Measurements from ENCODE around the gene SLC26A3.

SLC26A3 gene

DNA sequence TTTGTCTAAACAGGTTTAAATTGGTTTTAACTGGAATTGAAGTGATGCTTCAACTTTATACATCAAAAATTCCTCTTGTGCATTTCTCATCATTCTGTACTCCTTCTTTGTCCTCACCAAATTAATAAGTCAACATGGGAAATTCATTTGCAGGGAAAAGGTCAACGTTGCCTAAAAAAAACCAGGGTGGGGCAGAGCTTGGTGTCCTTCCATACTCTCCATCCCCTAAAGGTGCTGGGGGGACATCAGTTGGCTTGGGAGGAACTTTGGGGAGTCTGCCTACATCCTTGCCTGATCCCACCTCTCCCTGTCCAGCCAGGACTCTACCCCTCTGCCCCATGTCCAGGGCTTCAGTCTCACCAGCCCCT, 34.1 kb upstream of the SLC26A3 start:
- H3K4me3 ChIP-seq (ENCODE audit: low read length) = no peak overlapping the region
- no peaks in the 10 kb centered on the region for H3K9me3 ChIP-seq (ENCODE audit: insufficient read depth, low read depth, low read length)
- no peaks in the 10 kb centered on the region for H3K27me3 ChIP-seq (ENCODE audit: insufficient read depth, low read length)
- H3K4me1 ChIP-seq (ENCODE audit: insufficient read depth, low read length) = no peaks in the 10 kb centered on the region
- H3K9ac ChIP-seq (ENCODE audit: low read depth, low read length) = no peak overlapping the region
- WGBS = no CpG with 5 or more reads among the region's 1 CpG
- no peaks in the 10 kb centered on the region for H3K36me3 ChIP-seq (ENCODE audit: insufficient read depth, low read length)
- H3K27ac ChIP-seq (ENCODE audit: low read depth, low read length) = no peak overlapping the region

DNA sequence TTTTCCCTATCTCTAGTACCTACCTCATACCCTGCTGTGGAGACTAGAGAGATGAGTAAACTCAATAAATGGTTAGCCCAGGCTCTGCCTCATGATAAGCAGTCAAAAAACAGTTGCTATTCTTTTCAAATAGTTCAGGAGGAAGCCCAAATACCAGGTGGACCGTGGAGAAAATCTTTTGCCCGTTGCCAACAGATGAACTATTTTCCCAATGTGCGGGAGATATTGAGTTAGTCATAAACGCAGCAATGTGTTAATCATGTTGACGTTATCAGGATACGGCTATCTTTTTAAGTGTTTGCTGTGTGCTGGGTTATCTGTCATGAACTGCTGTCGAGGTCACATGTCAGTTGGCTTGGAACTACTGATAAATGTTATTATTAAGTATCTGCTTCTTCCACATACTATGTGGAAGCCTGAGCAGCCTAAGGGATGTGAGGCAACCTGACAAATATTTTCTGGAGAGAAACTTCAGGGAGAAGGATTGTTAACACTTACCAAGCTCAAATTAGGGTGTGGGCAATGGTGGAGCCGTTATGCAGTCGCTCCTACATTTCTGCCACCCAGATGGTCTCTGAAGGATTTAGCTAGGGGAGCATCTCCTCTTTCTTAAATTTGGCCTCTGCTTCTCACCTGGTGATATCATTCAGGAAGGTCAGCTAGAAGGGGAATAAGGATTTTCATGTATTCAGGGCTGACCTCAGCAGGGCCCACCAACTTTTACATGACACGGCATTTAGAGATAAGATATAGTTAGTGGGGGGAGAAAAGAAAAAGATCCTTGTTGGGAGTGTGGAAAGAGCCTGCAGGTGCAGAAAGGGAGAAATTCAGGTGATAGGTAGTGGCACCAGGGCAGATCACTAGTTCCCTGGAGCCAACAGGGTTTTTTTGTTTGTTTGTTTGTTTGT, 33.5 kb upstream of the SLC26A3 start:
- H3K27ac ChIP-seq (ENCODE audit: low read depth, low read length) = no peak overlapping the region
- H3K9me3 ChIP-seq (ENCODE audit: insufficient read depth, low read depth, low read length) = no peaks in the 10 kb centered on the region
- no peak overlapping the region for H3K9ac ChIP-seq (ENCODE audit: low read depth, low read length)
- no peaks in the 10 kb centered on the region for H3K36me3 ChIP-seq (ENCODE audit: insufficient read depth, low read length)
- 89% methylated on average over 10 of the region's 10 CpGs for WGBS
- H3K4me1 ChIP-seq (ENCODE audit: insufficient read depth, low read length) = no peaks in the 10 kb centered on the region
- no peak overlapping the region for H3K4me3 ChIP-seq (ENCODE audit: low read length)
- no peaks in the 10 kb centered on the region for H3K27me3 ChIP-seq (ENCODE audit: insufficient read depth, low read length)

DNA sequence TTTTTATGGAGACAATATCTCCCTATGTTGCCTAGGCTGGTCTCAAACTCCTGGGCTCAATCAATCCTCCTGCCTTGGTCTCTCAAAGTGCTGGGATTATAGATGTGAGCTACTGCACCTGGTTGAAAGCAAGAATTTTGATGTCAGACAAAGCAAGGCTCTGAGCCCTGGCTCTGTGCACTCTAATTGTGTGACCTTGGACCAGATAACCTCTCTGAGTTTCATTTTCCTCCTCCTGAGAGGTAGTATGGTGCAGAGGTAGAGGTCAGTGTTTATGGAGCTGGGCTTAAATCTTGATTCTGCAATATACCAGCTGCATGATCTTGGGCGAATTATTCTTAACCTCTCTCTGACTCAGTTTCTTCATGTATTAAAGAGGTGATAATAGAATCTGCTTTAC, 31.4 kb upstream of the SLC26A3 start:
- H3K27me3 ChIP-seq (ENCODE audit: insufficient read depth, low read length) = no peaks in the 10 kb centered on the region
- H3K27ac ChIP-seq (ENCODE audit: low read depth, low read length) = no peak overlapping the region
- WGBS = 100% methylated on average over 1 of the region's 1 CpG

DNA sequence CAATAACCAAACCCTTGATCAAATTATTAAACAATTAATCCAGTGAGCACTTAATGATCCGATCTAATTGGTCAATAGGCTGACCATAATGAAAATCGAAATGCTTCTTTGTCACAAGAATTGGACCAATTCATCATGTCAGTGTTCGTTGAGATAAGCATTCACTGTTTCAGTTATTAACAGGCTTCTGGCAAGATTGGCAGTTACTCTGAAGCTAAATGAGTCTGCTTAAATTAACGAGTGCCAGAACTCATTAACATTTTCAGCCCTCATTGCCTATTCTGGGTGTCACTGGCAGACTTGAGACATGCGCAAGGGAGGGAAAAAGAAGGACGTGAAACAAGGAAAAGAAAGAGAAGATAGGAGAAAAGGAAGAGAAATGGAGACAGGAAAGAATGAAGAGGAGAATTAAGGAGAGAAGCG, 30.7 kb upstream of the SLC26A3 start:
- no peaks in the 10 kb centered on the region for H3K36me3 ChIP-seq (ENCODE audit: insufficient read depth, low read length)
- no peaks in the 10 kb centered on the region for H3K4me1 ChIP-seq (ENCODE audit: insufficient read depth, low read length)
- no peaks in the 10 kb centered on the region for H3K9me3 ChIP-seq (ENCODE audit: insufficient read depth, low read depth, low read length)
- no peak overlapping the region for H3K27ac ChIP-seq (ENCODE audit: low read depth, low read length)
- H3K4me3 ChIP-seq (ENCODE audit: low read length) = no peak overlapping the region
- H3K27me3 ChIP-seq (ENCODE audit: insufficient read depth, low read length) = no peaks in the 10 kb centered on the region
- 94% methylated on average over 7 of the region's 7 CpGs for WGBS
- H3K9ac ChIP-seq (ENCODE audit: low read depth, low read length) = no peak overlapping the region

More for the DNA sequence above, 31.4 kb upstream of the SLC26A3 start:
- no peak overlapping the region for H3K9ac ChIP-seq (ENCODE audit: low read depth, low read length)
- H3K9me3 ChIP-seq (ENCODE audit: insufficient read depth, low read depth, low read length) = no peaks in the 10 kb centered on the region
- no peaks in the 10 kb centered on the region for H3K4me1 ChIP-seq (ENCODE audit: insufficient read depth, low read length)
- no peak overlapping the region for H3K4me3 ChIP-seq (ENCODE audit: low read length)
- no peaks in the 10 kb centered on the region for H3K36me3 ChIP-seq (ENCODE audit: insufficient read depth, low read length)

DNA sequence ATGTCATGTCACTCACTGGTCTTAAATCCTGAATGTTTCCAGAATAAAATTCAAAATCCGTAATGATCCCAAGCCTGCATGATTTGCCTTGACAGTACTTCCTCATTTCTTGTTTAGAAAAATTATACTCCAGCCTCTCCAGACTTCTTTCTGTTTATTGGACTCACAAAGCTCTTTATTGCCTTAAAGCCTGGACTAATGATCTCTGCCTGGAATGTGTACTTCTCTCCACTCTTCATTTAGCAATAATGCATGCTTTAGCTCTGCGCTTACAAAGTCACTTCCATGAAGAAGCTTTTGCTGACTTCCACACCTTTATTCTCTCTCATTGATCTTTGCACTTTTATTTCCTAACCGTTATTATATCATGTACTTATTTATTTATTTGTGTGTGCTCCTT, 27.4 kb upstream of the SLC26A3 start:
- no peaks in the 10 kb centered on the region for H3K27me3 ChIP-seq (ENCODE audit: insufficient read depth, low read length)
- no peaks in the 10 kb centered on the region for H3K4me1 ChIP-seq (ENCODE audit: insufficient read depth, low read length)
- 90% methylated on average over 3 of the region's 3 CpGs for WGBS
- H3K36me3 ChIP-seq (ENCODE audit: insufficient read depth, low read length) = no peaks in the 10 kb centered on the region
- H3K9ac ChIP-seq (ENCODE audit: low read depth, low read length) = no peak overlapping the region
- H3K9me3 ChIP-seq (ENCODE audit: insufficient read depth, low read depth, low read length) = no peaks in the 10 kb centered on the region
- no peak overlapping the region for H3K27ac ChIP-seq (ENCODE audit: low read depth, low read length)
- H3K4me3 ChIP-seq (ENCODE audit: low read length) = no peak overlapping the region

DNA sequence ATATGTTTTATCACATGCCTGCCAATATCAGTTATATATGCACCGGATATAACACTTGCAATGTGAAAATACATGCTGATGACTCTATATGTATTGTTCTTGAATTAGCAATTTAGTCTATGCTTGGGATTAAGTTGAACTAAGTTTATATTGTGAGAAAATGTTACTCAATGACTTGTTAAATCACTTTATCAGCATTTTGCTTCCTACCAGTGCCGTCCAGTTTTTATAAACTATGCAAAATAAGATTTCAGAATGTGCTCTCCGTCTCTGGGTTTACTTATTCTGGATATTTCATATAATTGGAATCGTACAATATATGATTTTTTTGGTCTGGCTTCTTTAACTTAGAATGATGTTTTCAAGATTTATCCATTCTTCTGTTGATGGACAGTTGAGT, 25.5 kb upstream of the SLC26A3 start:
- no peak overlapping the region for H3K27ac ChIP-seq (ENCODE audit: low read depth, low read length)

DNA sequence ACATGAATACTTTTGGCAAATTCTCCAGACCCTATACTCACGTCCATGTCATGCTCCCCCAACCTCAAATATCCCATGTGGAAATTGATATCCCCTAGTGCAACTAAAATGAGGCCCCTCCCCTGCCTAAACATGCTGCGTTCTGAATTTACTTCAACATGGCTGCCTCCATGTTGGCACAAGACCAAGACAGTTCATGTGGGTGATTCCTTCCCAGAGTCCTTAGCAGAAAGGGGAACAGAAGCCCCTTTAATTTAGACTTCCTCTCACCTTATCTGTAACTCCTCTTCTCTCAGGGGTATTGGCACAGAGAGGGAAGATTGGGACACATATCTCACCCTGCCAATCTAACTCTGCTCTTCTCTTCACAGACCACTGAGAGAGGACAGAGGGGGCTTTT, 24.5 kb upstream of the SLC26A3 start:
- Histone ChIP-seq H3K9me3 (ENCODE audit: insufficient read depth, low read depth, low read length) (peaks cover 2% of the 10 kb centered on the region; the same call in 1 of the 2 replicates), H3K27ac (ENCODE audit: low read depth, low read length) (no peak overlapping the region), H3K27me3 (ENCODE audit: insufficient read depth, low read length) (no peaks in the 10 kb centered on the region), H3K4me3 (ENCODE audit: low read length) (no peak overlapping the region), H3K4me1 (ENCODE audit: insufficient read depth, low read length) (no peaks in the 10 kb centered on the region), H3K36me3 (ENCODE audit: insufficient read depth, low read length) (no peaks in the 10 kb centered on the region), H3K9ac (ENCODE audit: low read depth, low read length) (no peak overlapping the region)
- WGBS = 83% methylated on average over 2 of the region's 2 CpGs

More for the DNA sequence above, 25.5 kb upstream of the SLC26A3 start:
- H3K9ac ChIP-seq (ENCODE audit: low read depth, low read length) = no peak overlapping the region
- no peaks in the 10 kb centered on the region for H3K4me1 ChIP-seq (ENCODE audit: insufficient read depth, low read length)
- H3K36me3 ChIP-seq (ENCODE audit: insufficient read depth, low read length) = no peaks in the 10 kb centered on the region
- peaks cover 2% of the 10 kb centered on the region; the same call in 1 of the 2 replicates for H3K9me3 ChIP-seq (ENCODE audit: insufficient read depth, low read depth, low read length)
- H3K4me3 ChIP-seq (ENCODE audit: low read length) = no peak overlapping the region
- 100% methylated on average over 4 of the region's 4 CpGs for WGBS
- H3K27me3 ChIP-seq (ENCODE audit: insufficient read depth, low read length) = no peaks in the 10 kb centered on the region

DNA sequence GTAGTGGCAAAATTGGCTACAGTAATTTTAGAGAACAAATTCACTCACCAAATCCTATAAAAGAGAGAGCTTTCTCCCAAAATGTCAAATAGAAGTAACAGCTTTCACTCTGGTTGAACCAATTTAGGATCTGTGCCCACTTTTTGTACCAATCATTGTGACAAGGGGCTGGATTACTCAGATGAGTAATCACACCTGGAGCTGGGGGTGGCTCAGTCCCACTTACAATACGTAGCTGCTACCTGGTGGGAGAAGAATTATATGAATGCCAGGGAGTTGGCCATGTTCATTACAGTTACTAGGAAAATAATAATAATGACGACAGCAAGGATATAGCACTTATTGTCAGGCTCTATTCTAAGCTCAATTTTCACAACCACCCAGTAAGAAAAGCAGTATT, 23.4 kb upstream of the SLC26A3 start:
- no peaks in the 10 kb centered on the region for H3K36me3 ChIP-seq (ENCODE audit: insufficient read depth, low read length)
- H3K27ac ChIP-seq (ENCODE audit: low read depth, low read length) = no peak overlapping the region
- peaks cover 2% of the 10 kb centered on the region; the same call in 1 of the 2 replicates for H3K9me3 ChIP-seq (ENCODE audit: insufficient read depth, low read depth, low read length)
- H3K9ac ChIP-seq (ENCODE audit: low read depth, low read length) = no peak overlapping the region
- no peaks in the 10 kb centered on the region for H3K27me3 ChIP-seq (ENCODE audit: insufficient read depth, low read length)
- no peak overlapping the region for H3K4me3 ChIP-seq (ENCODE audit: low read length)
- 83% methylated on average over 1 of the region's 2 CpGs for WGBS
- H3K4me1 ChIP-seq (ENCODE audit: insufficient read depth, low read length) = no peaks in the 10 kb centered on the region

DNA sequence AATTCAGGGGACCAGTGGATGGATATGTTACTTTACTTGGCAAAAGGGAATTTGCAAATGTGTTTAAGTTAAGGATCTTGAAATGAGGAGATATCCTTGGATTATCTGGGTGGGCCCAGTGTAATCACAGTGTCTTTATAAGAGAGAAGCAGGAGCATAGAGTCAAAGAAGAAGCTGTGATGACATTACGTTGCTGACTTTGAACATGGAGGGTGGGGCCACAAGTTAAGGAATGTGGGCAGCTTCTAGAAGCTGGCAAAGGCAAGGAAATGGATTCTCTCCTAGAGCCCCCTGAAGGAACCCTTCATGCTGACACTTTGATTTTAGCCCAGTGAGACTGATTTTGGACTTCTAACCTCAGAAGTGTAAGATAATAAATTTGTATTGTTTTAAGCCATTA, 21.8 kb upstream of the SLC26A3 start:
- Histone ChIP-seq H3K9ac (ENCODE audit: low read depth, low read length) (no peak overlapping the region), H3K36me3 (ENCODE audit: insufficient read depth, low read length) (no peaks in the 10 kb centered on the region), H3K9me3 (ENCODE audit: insufficient read depth, low read depth, low read length) (peaks cover 2% of the 10 kb centered on the region; the same call in 1 of the 2 replicates), H3K4me3 (ENCODE audit: low read length) (no peak overlapping the region), H3K27ac (ENCODE audit: low read depth, low read length) (no peak overlapping the region), H3K4me1 (ENCODE audit: insufficient read depth, low read length) (no peaks in the 10 kb centered on the region), H3K27me3 (ENCODE audit: insufficient read depth, low read length) (no peaks in the 10 kb centered on the region)
- 86% methylated on average over 1 of the region's 1 CpG for WGBS

DNA sequence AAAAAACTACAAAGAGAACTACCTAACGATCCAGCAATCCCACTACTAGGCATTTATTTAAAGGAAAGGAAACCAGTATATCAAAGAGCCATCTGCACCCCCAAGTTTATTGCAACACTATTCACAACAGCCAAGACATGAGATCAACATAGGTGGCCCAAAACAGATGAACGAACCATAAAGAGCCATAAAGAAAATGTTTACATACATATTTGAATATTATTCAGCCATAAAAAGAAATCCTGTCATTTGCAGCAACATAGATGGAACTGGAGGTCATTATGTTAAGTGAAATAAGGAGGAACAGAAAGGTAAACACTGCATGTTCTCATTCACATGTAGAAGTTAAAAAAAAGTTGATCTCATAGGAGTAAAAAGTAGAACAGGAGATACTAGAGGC, 15.6 kb upstream of the SLC26A3 start:
- no peaks in the 10 kb centered on the region for H3K27me3 ChIP-seq (ENCODE audit: insufficient read depth, low read length)
- no peaks in the 10 kb centered on the region for H3K36me3 ChIP-seq (ENCODE audit: insufficient read depth, low read length)
- no peak overlapping the region for H3K27ac ChIP-seq (ENCODE audit: low read depth, low read length)
- H3K9me3 ChIP-seq (ENCODE audit: insufficient read depth, low read depth, low read length) = no peaks in the 10 kb centered on the region
- H3K9ac ChIP-seq (ENCODE audit: low read depth, low read length) = no peak overlapping the region
- 92% methylated on average over 1 of the region's 2 CpGs for WGBS
- no peaks in the 10 kb centered on the region for H3K4me1 ChIP-seq (ENCODE audit: insufficient read depth, low read length)
- no peak overlapping the region for H3K4me3 ChIP-seq (ENCODE audit: low read length)

DNA sequence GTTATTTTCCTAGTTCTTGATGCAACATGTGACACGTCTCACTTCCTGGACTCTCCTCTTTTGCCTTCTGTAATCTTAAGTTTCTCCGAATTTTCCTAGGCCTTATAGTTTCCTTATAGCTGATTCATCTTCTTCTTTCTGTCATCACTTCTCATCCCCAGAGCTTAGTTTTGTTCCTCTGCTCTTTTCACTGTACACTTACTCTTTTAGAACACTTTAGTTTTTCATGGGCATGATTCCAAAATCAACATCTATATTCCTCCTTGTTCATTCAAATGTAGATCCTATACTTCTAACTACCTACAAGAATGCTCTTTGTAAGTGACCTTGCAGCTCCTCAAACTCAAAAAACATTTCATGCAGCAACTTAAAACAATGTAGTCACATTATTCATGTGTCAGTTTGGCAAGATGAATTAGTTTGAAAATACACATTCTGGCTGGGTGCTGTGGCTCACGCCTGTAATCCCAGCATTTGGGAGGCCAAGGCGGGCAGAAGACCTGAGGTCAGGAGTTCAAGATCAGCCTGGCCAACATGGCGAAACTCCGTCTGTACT, 13.1 kb upstream of the SLC26A3 start:
- Histone ChIP-seq H3K9ac (ENCODE audit: low read depth, low read length) (no peak overlapping the region), H3K9me3 (ENCODE audit: insufficient read depth, low read depth, low read length) (no peaks in the 10 kb centered on the region), H3K36me3 (ENCODE audit: insufficient read depth, low read length) (no peaks in the 10 kb centered on the region), H3K4me1 (ENCODE audit: insufficient read depth, low read length) (no peaks in the 10 kb centered on the region), H3K27me3 (ENCODE audit: insufficient read depth, low read length) (no peaks in the 10 kb centered on the region), H3K27ac (ENCODE audit: low read depth, low read length) (no peak overlapping the region), H3K4me3 (ENCODE audit: low read length) (no peak overlapping the region)
- WGBS = 93% methylated on average over 6 of the region's 6 CpGs
